Endothelial cell of hepatic sinusoid (primary cell): ENCODE data around the gene CDK15.

ENCODE experiments used
- in situ Hi-C: cut with HindIII; loops from 2 replicates; pipeline ENCODE4 v1.10.0; 2017; ENCODE audit warnings: low sequenced_read_pairs

The CDK15 gene

GRCh38 chr2:201862843-201863242, 56.5 kb downstream of the CDK15 start:
- in situ Hi-C loops = no loop called here

GRCh38 chr2:201866643-201867473, 60.5 kb downstream of the CDK15 start:
- in situ Hi-C loops = no loop called here

- in situ Hi-C loops = no loop called here
Measured at GRCh38 chr2:201871471-201871870, 65.1 kb downstream of the CDK15 start.

- in situ Hi-C loops = no loop called here
Measured at GRCh38 chr2:201872591-201872990, 66.3 kb downstream of the CDK15 start.

GRCh38 chr2:201879996-201880395, 73.7 kb downstream of the CDK15 start:
- in situ Hi-C loops = loop anchor here (5.0 kb wide), 1 partner anchor 38 kb away; no protein-coding TSS in a partner anchor

- in situ Hi-C loops = loop anchor here (5.0 kb wide), 1 partner anchor 38 kb away; no protein-coding TSS in a partner anchor
Measured at GRCh38 chr2:201880579-201880978, 74.2 kb downstream of the CDK15 start.

GRCh38 chr2:201880993-201881611, 74.8 kb downstream of the CDK15 start:
- in situ Hi-C loops = loop anchor here (5.0 kb wide), 1 partner anchor 39 kb away; no protein-coding TSS in a partner anchor

- in situ Hi-C loops = loop anchor here (5.0 kb wide), 1 partner anchor 39 kb away; no protein-coding TSS in a partner anchor
Measured at GRCh38 chr2:201881741-201882140, 75.4 kb downstream of the CDK15 start.

- in situ Hi-C loops = loop anchor here (5.0 kb wide), 1 partner anchor 40 kb away; no protein-coding TSS in a partner anchor
Measured at GRCh38 chr2:201882353-201883090, 76.2 kb downstream of the CDK15 start.

- in situ Hi-C loops = loop anchor here (5.0 kb wide), 1 partner anchor 41 kb away; no protein-coding TSS in a partner anchor
Measured at GRCh38 chr2:201883606-201884369, 77.5 kb downstream of the CDK15 start.

- in situ Hi-C loops = loop anchor here (5.0 kb wide), 1 partner anchor 61 kb away; no protein-coding TSS in a partner anchor
Measured at GRCh38 chr2:201886504-201886903, 80.2 kb downstream of the CDK15 start.

- in situ Hi-C loops = loop anchor here (5.0 kb wide), 1 partner anchor 59 kb away; no protein-coding TSS in a partner anchor
Measured at GRCh38 chr2:201887773-201888425, 81.6 kb downstream of the CDK15 start.

- in situ Hi-C loops = loop anchor here (5.0 kb wide), 1 partner anchor 59 kb away; no protein-coding TSS in a partner anchor
Measured at GRCh38 chr2:201888426-201888800, 82.1 kb downstream of the CDK15 start.

GRCh38 chr2:201890453-201890852, 84.1 kb downstream of the CDK15 start:
- in situ Hi-C loops = no loop called here

GRCh38 chr2:201891676-201892075, 85.3 kb downstream of the CDK15 start:
- in situ Hi-C loops = no loop called here

GRCh38 chr2:201892516-201892915, 86.2 kb downstream of the CDK15 start:
- in situ Hi-C loops = no loop called here

- in situ Hi-C loops = no loop called here
Measured at GRCh38 chr2:201900362-201900761, 94.0 kb downstream of the CDK15 start.

- in situ Hi-C loops = no loop called here
Measured at GRCh38 chr2:201901786-201902185, 95.4 kb downstream of the CDK15 start.

- in situ Hi-C loops = no loop called here
Measured at GRCh38 chr2:201904538-201905420, 98.4 kb downstream of the CDK15 start.
